Neuronal stem cell (in vitro differentiated cells): ENCODE data around the gene GAD1.

Experiments
- DNase-seq: peaks from one replicate; pipeline ENCODE4 v3.0.0-alpha.2; 2013; ENCODE audit warnings: low spot score
- H2AFZ ChIP-seq: one replicate; pipeline ENCODE4 v1.6.1; 2013; ENCODE audit warnings: mild to moderate bottlenecking, low read length, inconsistent platforms
- H2AK5ac ChIP-seq: 2 replicates; pipeline ENCODE4 v1.6.1; 2013; ENCODE audit warnings: low read depth, mild to moderate bottlenecking, inconsistent platforms, low read length, moderate library complexity, mixed read lengths
- H2BK120ac ChIP-seq: 2 replicates; pipeline ENCODE4 v1.6.1; 2013; ENCODE audit warnings: low read depth, mild to moderate bottlenecking, inconsistent platforms, low read length, moderate library complexity, mixed read lengths
- H2BK12ac ChIP-seq: one replicate; pipeline ENCODE4 v1.6.1; 2013; ENCODE audit warnings: low read length, inconsistent platforms
- H2BK15ac ChIP-seq: 2 replicates; pipeline ENCODE4 v1.6.1; 2013; ENCODE audit warnings: mild to moderate bottlenecking, low read length, inconsistent platforms, mixed read lengths
- H2BK5ac ChIP-seq: one replicate; pipeline ENCODE4 v1.6.1; 2013; ENCODE audit warnings: inconsistent platforms, mild to moderate bottlenecking, low read length, moderate library complexity
- H3K14ac ChIP-seq: one replicate; pipeline ENCODE4 v1.6.1; 2013; ENCODE audit warnings: low read length, inconsistent platforms
- H3K18ac ChIP-seq: 2 replicates; pipeline ENCODE4 v1.6.1; 2013; ENCODE audit warnings: low read length, inconsistent platforms
- H3K23ac ChIP-seq: 2 replicates; pipeline ENCODE4 v1.6.1; 2013; ENCODE audit warnings: low read depth, mild to moderate bottlenecking, mixed read lengths, low read length, inconsistent platforms; ENCODE audit not compliant: poor library complexity
- H3K27ac ChIP-seq: replicated peaks from 3 replicates; pipeline ENCODE4 v1.5.1; 2013; ENCODE audit warnings: low read length, inconsistent platforms
- H3K27me3 ChIP-seq, 3 experiments: 2 replicates each; pipeline ENCODE4 v1.6.1; 2013; ENCODE audit warnings: low read length in 3 of 3, mild to moderate bottlenecking in 2 of 3, inconsistent platforms in 1 of 3, low read depth in 1 of 3, mixed read lengths in 1 of 3, moderate library complexity in 1 of 3; ENCODE audit not compliant: control insufficient read depth in 3 of 3, insufficient read depth in 3 of 3
- H3K36me3 ChIP-seq, 2 donors: replicated peaks in 1 of 2; 2 replicates each; pipeline ENCODE4 v1.6.1; 2013; ENCODE audit warnings: low read length in 2 of 2; ENCODE audit not compliant: control insufficient read depth in 2 of 2, insufficient read depth in 2 of 2
- H3K4ac ChIP-seq: 2 replicates; pipeline ENCODE4 v1.6.1; 2013; ENCODE audit warnings: inconsistent platforms, mild to moderate bottlenecking, low read length, moderate library complexity
- H3K4me1 ChIP-seq, 2 donors: 1 replicate in 1 of 2; 2 replicates in 1 of 2; pipeline ENCODE4 v1.6.1; 2013; ENCODE audit warnings: low read length in 2 of 2, low read depth in 1 of 2; ENCODE audit not compliant: control insufficient read depth in 2 of 2, insufficient read depth in 1 of 2
- H3K4me2 ChIP-seq: one replicate; pipeline ENCODE4 v1.6.1; 2013; ENCODE audit warnings: mild to moderate bottlenecking, low read length, inconsistent platforms; ENCODE audit not compliant: insufficient read depth, poor library complexity, severe bottlenecking
- H3K4me3 ChIP-seq, 2 donors: 2 replicates each; pipeline ENCODE4 v1.5.1; 2013; ENCODE audit warnings: low read length in 2 of 2, mild to moderate bottlenecking in 2 of 2, inconsistent platforms in 1 of 2, moderate library complexity in 1 of 2
- H3K79me1 ChIP-seq: one replicate; pipeline ENCODE4 v1.6.1; 2013; ENCODE audit warnings: low read depth, mild to moderate bottlenecking, inconsistent platforms, low read length, moderate library complexity
- H3K9ac ChIP-seq: one replicate; pipeline ENCODE4 v1.6.1; 2013; ENCODE audit warnings: mild to moderate bottlenecking, low read depth, low read length, inconsistent platforms; ENCODE audit not compliant: poor library complexity
- H3K9me3 ChIP-seq, 2 donors: replicated peaks in 1 of 2; 2 replicates each; pipeline versions ENCODE3 to v1.6.1; 2013; ENCODE audit warnings: low read length in 2 of 2, mild to moderate bottlenecking in 2 of 2, inconsistent platforms in 1 of 2, low read depth in 1 of 2, mixed read lengths in 1 of 2, moderate library complexity in 1 of 2; ENCODE audit not compliant: control insufficient read depth in 2 of 2, insufficient read depth in 1 of 2
- H4K8ac ChIP-seq: one replicate; pipeline ENCODE4 v1.6.1; 2013; ENCODE audit warnings: low read depth, mild to moderate bottlenecking, inconsistent platforms, low read length, moderate library complexity
- H4K91ac ChIP-seq: one replicate; pipeline ENCODE4 v1.6.1; 2013; ENCODE audit warnings: low read length, low read depth, mild to moderate bottlenecking, inconsistent platforms; ENCODE audit not compliant: poor library complexity
- WGBS, 2 donors: extraction: QIAGEN DNeasy Blood & Tissue Kit; methylation state at CpG; one replicate each; pipeline ENCODE4 v1.1.7; 2013; ENCODE audit warnings: missing lambda C conversion rate in 2 of 2, mixed read lengths in 1 of 2; ENCODE audit not compliant: insufficient read length in 2 of 2, insufficient replicate concordance in 1 of 2; ENCODE audit errors: extremely low coverage in 2 of 2; 5-methylcytosine and 5-hydroxymethylcytosine counted together

GAD1 gene

GRCh38 chr2:170873035-170873692, 56.5 kb downstream of the GAD1 start:
- Histone ChIP-seq H3K36me3 (no peaks in the 10 kb centered on the region), H3K27me3 (no peaks in the 10 kb centered on the region), H3K9ac (no peak overlapping the region), H3K18ac (peak overlapping the region; percentile 73), H4K8ac (no peak overlapping the region), H2BK12ac (no peak overlapping the region), H3K4me3 (peak overlapping the region in 1 of 2 donors; percentile 30), H2AK5ac (peak overlapping the region; percentile 7), H2BK120ac (no peak overlapping the region), H2AFZ (peak overlapping the region; percentile 91), H4K91ac (no peak overlapping the region), H3K4me1 (peaks cover 0 to 4% of the 10 kb centered on the region in 2 donors), H3K14ac (no peak overlapping the region), H3K9me3 (no peaks in the 10 kb centered on the region), H2BK15ac (peak overlapping the region; percentile 34), H3K4ac (no peak overlapping the region), H3K79me1 (no peaks in the 10 kb centered on the region), H3K23ac (no peak overlapping the region), H3K4me2 (peak overlapping the region; percentile 22), H2BK5ac (no peak overlapping the region), H3K27ac (peak overlapping the region; percentile 58)
- DNase-seq = peak; percentile 68
- no CpG with 5 or more reads among the region's 13 CpGs for WGBS, 2 donors

- Histone ChIP-seq H4K8ac (no peak overlapping the region), H4K91ac (no peak overlapping the region), H2AK5ac (no peak overlapping the region), H3K18ac (no peak overlapping the region), H2BK15ac (no peak overlapping the region), H3K27me3 (no peaks in the 10 kb centered on the region), H3K27ac (no peak overlapping the region), H3K9ac (no peak overlapping the region), H2BK120ac (no peak overlapping the region), H3K9me3 (no peaks in the 10 kb centered on the region), H3K4me1 (peaks cover 0 to 3% of the 10 kb centered on the region in 2 donors), H2AFZ (no peak overlapping the region), H2BK12ac (no peak overlapping the region), H3K79me1 (no peaks in the 10 kb centered on the region), H3K14ac (no peak overlapping the region), H3K4ac (no peak overlapping the region), H3K4me2 (no peak overlapping the region), H3K23ac (no peak overlapping the region), H3K4me3 (no peak overlapping the region), H3K36me3 (no peaks in the 10 kb centered on the region), H2BK5ac (no peak overlapping the region)
- no peak for DNase-seq
Measured at GRCh38 chr2:170878066-170878465, 61.4 kb downstream of the GAD1 start.

- Histone ChIP-seq H4K91ac (no peak overlapping the region), H2BK15ac (no peak overlapping the region), H2BK120ac (no peak overlapping the region), H3K23ac (no peak overlapping the region), H3K27me3 (no peaks in the 10 kb centered on the region), H3K9me3 (no peaks in the 10 kb centered on the region), H2BK12ac (no peak overlapping the region), H3K36me3 (no peaks in the 10 kb centered on the region), H3K4me2 (no peak overlapping the region), H3K18ac (no peak overlapping the region), H3K4me1 (peaks cover 0 to under 1% of the 10 kb centered on the region in 2 donors), H3K4me3 (no peak overlapping the region), H2AFZ (no peak overlapping the region), H3K9ac (no peak overlapping the region), H2BK5ac (no peak overlapping the region), H3K27ac (no peak overlapping the region), H3K79me1 (no peaks in the 10 kb centered on the region), H2AK5ac (no peak overlapping the region), H3K4ac (no peak overlapping the region), H3K14ac (no peak overlapping the region), H4K8ac (no peak overlapping the region)
- no peak for DNase-seq
- WGBS, 2 donors = no CpG with 5 or more reads among the region's 1 CpG
Measured at GRCh38 chr2:170878505-170878904, 61.8 kb downstream of the GAD1 start.

GRCh38 chr2:170881840-170882239, 65.2 kb downstream of the GAD1 start:
- H3K14ac ChIP-seq = no peak overlapping the region
- no peak overlapping the region for H4K8ac ChIP-seq
- WGBS, 2 donors = no CpG with 5 or more reads among the region's 3 CpGs
- no peak overlapping the region for H3K4me3 ChIP-seq
- no peaks in the 10 kb centered on the region for H3K4me1 ChIP-seq
- H3K27ac ChIP-seq = no peak overlapping the region
- H3K18ac ChIP-seq = no peak overlapping the region
- DNase-seq = no peak
- H3K4me2 ChIP-seq = no peak overlapping the region
- no peaks in the 10 kb centered on the region for H3K27me3 ChIP-seq
- H2AK5ac ChIP-seq = no peak overlapping the region
- no peak overlapping the region for H3K23ac ChIP-seq
- no peak overlapping the region for H2BK12ac ChIP-seq
- H2BK5ac ChIP-seq = no peak overlapping the region
- no peak overlapping the region for H4K91ac ChIP-seq
- H2BK15ac ChIP-seq = no peak overlapping the region
- H3K36me3 ChIP-seq = no peaks in the 10 kb centered on the region
- no peak overlapping the region for H2AFZ ChIP-seq
- H2BK120ac ChIP-seq = no peak overlapping the region
- H3K4ac ChIP-seq = no peak overlapping the region
- H3K9me3 ChIP-seq = no peaks in the 10 kb centered on the region
- no peak overlapping the region for H3K9ac ChIP-seq
- H3K79me1 ChIP-seq = no peaks in the 10 kb centered on the region
